Glomerular visceral epithelial cell (primary cell): ENCODE results near the gene MAVS.
"Not testable (repeated sequence)": the region's sequence is repeated elsewhere in the genome, so short reads cannot be mapped to it uniquely, and the experiment has no call there.

ENCODE experiments used
- DNase-seq: peaks from one replicate; pipeline ENCODE4 v3.0.0-alpha.2; 2016; ENCODE audit errors: extremely low spot score

Gene MAVS

DNA sequence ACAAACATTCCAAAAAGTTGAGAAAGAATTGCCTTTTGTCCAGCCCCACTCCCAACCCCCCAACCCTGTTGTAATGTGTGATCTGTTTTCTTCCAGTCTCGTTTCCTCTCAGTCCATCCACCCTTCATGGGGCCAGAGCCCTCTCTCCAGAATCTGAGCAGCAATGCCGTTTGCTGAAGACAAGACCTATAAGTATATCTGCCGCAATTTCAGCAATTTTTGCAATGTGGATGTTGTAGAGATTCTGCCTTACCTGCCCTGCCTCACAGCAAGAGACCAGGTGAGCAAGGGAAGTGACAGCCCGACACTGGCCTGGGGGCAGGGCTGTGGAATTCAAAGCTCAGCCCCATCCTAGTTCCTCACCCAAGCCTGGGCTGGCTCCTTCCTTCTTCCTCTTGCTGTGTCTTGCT, 7.8 kb downstream of the MAVS start:
- no peak for DNase-seq

DNA sequence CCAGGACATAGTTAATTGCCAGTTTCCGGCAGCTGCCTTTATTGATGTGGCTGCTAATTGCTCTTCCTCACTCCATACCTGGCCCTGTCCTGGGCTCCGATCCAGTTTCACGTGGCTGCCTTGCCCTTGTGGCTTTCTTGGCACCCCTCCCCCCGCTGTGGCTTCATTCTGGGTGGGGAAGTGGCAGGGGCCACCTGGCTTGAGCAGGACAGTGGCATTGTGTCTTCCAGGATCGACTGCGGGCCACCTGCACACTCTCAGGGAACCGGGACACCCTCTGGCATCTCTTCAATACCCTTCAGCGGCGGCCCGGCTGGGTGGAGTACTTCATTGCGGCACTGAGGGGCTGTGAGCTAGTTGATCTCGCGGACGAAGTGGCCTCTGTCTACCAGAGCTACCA, 10.8 kb downstream of the MAVS start:
- DNase-seq = no peak

DNA sequence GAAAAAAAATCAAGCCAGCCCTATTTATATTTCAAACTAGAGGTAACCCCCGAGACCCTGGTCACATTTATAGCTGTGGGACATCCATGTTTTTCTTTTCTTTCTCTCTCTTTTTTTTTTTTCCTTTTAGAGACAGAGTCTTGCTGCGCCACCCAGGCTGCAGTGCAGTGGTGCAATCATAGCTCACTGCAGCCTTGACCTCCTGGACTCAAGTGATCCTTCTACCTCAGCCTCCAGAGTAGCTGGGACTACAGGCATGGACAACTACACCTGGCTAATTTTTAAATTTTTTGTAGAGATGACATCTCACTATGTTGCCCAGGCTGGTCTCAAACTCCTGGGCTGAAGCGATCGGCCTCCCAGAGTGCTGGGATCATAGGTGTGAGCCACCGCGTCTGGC, 12.1 kb downstream of the MAVS start:
- no peak for DNase-seq

DNA sequence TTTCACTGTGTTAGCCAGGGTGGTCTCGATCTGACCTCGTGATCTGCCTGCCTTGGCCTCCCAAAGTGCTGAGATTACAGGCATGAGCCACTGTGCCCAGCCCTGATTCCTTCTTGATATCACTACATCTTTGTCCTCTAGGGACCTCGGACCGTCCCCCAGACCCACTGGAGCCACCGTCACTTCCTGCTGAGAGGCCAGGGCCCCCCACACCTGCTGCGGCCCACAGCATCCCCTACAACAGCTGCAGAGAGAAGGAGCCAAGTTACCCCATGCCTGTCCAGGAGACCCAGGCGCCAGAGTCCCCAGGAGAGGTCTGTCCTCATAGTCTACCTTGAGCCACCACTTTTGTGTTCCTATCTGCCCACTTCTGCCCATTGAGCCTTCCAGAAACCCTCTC, 14.6 kb downstream of the MAVS start:
- no peak for DNase-seq

DNA sequence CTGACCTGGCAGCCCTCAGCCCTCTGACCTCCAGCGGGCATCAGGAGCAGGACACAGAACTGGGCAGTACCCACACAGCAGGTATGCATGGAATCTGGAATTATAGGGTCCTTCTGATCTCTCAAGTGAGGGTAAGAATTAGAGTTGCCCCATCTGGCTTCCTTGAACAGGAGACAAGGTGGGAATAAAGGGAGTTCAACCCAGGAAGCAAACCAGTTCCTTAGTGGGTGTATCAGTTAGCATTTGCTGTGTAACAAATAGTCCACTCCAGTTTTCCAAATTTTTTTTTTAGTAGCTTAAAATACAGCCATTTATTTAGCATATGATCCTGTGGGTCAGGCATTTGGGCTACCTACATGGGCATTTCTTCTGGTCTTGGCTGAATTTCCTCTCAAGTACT, 15.7 kb downstream of the MAVS start:
- no peak for DNase-seq

DNA sequence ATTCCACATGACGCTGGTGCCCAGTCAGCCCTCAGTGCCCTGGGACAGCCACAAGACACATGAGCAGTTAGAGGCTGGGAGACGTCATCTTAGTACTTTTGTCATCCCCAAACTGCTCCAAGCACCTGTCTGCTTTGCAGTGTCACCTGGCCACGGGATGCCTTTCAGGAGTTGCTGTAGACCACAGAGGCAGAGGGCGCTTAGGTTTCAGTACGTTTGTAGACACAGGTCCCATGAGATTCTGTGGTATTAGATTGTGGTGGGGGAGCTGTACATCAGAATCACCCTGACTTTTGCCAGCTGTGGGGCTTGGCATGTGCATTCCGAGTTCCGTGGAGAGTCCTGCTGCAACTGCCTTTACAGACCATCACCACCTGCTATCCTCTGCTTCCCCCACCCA, 16.7 kb downstream of the MAVS start:
- no peak for DNase-seq

DNA sequence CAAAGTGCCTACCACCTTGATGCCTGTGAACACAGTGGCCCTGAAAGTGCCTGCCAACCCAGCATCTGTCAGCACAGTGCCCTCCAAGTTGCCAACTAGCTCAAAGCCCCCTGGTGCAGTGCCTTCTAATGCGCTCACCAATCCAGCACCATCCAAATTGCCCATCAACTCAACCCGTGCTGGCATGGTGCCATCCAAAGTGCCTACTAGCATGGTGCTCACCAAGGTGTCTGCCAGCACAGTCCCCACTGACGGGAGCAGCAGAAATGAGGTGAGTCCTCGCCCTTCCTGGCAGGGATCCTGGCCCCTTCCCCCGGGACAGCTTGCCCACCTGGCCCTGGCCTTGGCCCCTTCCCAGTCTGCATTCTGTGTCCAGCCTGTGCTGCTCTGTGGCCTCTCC, 17.9 kb downstream of the MAVS start:
- no peak for DNase-seq

DNA sequence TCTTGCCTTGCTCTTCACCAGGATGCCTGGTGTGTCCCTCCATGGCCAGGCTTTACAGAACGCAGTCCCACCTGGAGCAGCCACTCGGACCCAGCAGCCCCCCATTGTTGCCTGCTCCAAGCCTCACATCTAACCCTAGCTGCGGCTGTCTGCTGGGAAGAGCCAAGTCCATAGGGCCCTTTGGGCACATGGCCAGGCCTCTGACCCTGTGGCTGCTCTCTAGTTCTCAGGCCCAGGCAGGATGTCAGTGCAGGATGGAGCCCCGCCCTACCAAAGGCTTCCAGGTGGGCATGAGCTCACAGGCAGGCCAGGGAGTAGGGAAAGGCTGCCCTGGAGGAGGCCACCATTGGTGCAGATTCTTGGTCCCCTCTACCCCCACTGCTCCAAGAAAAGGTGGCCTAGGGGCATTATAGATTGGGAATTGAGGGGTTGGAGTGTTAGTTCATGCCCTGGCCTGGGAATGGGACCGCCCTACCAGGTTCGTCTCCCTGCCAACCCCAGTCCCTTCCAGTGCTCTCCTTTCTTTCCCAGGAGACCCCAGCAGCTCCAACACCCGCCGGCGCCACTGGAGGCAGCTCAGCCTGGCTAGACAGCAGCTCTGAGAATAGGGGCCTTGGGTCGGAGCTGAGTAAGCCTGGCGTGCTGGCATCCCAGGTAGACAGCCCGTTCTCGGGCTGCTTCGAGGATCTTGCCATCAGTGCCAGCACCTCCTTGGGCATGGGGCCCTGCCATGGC, 18.7 kb downstream of the MAVS start:
- no peak for DNase-seq

DNA sequence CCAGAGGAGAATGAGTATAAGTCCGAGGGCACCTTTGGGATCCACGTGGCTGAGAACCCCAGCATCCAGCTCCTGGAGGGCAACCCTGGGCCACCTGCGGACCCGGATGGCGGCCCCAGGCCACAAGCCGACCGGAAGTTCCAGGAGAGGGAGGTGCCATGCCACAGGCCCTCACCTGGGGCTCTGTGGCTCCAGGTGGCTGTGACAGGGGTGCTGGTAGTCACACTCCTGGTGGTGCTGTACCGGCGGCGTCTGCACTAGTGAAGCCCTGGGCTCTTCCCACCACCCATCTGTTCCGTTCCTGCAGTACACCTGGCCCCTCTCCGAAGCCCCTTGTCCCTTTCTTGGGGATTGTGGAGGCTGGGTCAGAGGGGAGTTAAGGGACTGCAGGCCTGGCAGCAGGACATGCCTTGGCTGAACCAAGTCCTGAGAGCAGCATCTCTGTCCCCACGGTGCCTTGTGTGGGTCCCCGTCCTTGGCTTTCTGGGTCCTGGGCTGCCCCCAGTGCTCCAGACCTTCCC, 19.3 kb downstream of the MAVS start:
- no peak for DNase-seq

DNA sequence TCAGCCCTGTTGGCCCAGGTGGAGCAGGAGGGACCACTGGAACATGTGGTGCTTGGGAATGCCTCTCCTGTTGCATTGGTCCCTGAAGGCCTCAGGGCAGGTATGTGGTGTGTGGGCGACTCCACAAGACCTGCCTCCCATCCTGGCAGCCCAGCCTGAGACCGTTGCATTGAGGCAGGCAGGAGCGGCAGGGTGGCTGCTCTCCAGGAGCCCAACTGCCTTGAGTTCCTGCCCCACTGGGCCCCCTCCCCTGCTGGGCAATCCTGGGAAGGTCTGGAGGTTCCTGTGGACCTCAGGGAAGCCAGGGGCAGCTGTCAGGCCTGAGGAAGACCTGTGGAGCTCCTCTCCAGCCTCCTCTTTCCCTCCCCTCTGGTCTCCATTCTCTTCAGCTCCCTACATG, 19.8 kb downstream of the MAVS start:
- no peak for DNase-seq

DNA sequence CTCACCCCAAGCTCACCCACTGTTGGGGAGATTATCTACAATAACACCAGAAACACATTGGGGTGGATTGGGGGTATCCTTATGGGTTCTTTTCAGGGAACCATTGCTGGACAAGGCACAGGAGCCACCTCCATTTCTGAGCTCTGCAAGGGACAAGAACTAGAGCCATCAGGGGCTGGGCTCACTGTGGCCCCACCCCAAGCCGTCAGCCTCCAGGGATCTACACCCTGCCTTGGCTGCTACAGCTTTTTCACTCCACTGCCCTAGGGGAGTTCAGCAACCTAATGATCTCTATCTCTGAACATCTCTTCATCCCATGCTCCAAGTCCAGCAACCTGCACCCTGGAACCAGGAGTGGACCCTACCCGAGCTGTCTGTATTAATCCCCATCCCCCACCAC, 21.2 kb downstream of the MAVS start:
- no peak for DNase-seq

DNA sequence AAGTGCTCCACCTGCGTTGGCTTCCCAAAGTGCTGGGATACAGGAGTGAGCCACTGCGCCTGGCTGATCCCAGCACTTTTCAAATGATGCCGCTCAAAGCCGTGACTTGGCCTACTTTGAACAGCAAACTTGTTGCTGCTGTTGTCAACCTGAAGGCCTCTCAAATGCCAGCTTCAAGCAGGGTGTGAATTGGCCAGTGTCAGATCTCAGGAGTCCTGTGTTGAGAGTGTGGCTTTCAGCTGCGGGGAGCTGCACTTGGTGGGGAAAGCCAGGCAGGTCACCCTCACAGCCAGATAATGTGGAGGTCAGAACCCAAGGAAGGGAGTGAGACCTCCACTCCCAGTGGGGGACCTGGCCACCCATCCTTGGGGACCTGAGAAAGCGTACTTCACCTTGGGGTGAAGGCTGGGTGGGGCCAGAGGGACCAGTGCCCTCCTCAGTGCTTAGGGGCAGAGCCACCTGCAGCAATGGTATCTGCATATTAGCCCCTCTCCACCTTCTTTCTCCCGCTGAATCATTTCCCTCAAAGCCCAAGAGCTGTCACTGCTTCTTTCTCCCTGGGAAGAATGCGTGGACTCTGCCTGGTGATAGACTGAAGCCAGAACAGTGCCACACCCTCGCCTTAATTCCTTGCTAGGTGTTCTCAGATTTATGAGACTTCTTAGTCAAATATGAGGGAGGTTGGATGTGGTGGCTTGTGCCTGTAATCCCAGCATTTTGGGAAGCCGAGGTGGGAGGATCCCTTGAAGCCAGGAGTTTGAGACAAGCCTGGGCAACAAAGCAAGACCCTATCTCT, 23.4 kb downstream of the MAVS start:
- DNase-seq = no peak

DNA sequence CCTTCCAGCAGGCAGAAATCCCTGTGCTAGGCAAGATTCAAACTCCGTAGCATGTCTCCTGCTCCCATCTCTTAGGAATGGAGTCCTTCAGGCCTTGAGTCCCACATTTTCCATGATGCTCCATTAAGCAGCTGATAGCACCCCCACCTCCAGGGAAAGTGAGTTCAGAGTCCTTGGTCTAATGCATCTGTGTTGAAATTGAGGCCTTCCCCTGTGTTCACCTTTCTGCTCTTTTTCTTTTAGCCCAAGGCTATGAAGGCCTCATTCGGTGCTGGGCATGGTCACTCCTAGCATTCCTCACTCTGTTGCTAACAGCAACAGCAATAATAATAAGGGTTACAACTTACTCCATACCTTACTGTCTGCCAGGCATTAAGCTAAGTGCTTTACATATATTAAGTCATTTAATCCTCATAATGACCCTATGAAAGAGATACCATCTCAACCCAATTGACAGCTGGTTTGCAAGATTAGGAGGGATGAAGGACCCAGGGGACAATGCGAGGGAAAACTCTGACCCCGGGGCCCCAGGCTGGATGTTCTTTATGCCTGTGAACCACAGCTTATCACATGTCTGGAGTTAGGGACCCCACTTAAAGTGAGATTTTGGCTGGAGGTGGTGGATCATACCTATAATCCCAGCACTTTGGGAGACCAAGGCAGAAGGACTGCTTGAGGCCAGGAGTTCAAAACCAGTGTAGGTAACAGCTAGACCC, 25.1 kb downstream of the MAVS start:
- no peak for DNase-seq

DNA sequence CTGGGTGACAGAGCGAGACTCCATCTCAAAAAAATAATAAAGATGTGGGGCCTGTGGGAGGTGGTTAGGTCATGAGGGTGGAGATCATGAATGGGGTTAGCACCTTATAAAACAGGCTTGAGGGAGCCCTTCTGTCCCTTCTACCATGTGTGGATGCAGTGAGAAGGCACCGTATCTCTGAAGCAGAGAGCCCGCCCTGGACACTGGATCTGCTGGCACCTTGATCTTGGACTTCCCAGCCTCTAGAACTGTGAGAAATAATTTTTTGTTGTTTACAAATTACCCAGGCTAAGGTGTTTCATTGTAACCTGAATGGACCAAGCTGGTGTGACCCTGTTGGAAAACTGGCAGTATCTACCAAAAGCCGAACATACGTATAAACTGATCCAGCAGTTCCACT, 26.9 kb downstream of the MAVS start:
- DNase-seq = no peak

DNA sequence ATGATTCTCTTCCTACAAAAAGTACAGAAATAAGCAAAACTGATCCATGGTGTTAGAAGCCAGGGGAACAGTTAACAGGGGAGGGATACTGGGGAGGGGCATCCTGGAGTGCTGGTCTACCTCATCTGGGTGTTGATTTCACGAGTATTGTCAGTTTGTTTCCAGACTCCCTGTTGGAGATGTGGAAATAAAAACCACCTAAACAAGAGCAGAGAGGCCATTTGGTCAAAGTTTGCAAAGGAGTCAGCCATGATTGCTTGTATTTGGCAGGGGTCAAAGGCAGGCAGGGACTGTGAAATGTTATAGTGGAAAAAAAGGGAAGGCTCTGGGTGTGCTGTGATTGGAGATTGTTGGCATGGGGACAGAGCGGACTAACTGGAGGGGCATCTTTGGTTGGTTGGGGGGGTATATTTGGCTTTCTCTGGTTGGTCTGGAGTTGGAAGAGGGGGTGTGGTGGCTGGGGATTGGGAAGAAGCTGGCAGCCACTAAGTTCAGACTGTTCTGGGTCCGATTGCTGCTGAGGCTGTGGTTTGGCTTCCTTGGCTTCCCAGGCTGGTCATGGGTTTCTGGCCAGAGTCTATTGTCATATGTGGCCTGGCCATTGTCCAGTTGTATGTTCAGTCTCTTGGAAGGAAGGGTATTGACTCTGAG, 27.7 kb downstream of the MAVS start:
- DNase-seq = no peak

DNA sequence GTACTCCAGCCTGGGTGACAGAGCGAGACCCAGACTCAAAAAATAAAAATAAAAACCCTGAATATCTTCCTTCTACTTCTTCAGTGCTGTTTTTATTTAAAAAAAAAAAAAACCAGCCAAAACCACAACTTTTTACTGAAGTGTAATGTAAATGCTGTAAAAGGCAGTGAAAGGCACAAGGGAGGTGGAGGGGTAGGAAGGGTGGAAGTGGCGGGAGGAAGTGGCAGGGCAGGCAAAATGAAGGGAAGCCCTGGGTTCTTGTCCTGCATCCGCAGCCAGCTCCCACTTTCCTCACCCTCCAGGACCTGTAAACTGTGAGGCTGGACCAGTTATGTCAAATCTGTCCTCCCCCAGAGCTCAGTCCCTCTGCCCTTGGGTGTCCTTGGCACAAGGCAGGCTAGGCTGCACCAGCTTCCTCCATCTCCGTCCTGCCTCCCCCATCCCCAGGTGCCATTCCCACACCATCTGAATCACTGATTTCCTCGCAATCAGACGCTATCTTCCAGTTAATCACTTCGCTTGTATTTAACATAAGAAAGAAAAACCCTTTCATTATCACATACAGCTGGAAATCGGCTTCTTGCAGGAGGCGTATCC, 28.8 kb downstream of the MAVS start:
- no peak for DNase-seq

DNA sequence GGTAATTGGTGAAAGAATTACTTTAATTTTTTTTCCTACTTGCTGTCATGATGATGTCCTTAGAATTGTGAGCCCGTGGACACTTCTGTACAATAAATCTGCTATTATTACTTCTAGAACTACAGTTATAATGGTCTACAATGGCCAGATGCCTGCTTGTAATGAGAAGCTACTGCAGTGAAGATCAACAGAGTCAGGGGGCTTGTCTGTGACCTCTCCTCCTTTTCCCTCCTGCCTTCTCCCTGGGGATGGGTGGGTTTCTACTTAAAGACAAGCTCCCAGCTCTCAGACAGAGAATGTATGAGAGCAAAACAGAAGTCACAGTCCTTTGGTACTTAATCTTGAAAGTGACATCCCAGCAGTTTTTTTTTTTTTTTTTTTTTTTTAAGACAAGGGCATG, 29.4 kb downstream of the MAVS start:
- DNase-seq = no peak

DNA sequence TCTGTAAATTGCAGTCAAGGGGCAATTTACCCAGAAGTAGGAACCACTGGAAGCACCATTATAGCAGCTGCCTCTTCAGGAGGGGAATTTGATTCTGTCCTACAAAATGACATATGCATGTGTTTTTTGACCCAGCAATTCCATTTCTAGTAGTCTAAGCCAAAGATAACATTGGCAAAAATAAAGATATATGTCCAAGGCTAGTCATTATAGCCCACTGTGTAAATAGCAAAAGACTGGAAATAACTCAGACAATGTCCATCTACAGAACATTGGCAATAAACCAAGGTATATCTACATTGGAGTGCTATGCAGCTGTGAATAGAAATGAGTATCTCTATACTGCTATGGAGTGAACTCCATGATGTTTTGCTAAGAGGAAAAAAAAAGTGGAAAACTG, 30.0 kb downstream of the MAVS start:
- no peak for DNase-seq

DNA sequence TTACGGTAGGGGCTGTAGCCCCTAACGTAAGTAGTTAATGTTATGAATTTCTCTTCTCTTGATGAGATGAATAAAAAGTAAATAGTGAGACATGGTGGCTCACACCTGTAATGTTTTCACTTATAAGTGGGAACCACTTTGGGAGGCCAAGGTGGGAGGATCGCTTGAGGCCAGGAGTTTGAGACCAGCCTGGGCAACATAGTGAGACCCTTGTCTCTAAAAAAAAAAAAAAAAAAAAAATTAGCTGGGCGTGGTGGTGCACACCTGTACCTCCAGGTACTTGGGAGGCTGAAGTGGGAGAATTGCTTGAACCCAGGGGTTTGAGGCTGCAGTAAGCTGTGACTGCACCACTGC, 32.3 kb downstream of the MAVS start:
- DNase-seq = not testable (repeated sequence)

DNA sequence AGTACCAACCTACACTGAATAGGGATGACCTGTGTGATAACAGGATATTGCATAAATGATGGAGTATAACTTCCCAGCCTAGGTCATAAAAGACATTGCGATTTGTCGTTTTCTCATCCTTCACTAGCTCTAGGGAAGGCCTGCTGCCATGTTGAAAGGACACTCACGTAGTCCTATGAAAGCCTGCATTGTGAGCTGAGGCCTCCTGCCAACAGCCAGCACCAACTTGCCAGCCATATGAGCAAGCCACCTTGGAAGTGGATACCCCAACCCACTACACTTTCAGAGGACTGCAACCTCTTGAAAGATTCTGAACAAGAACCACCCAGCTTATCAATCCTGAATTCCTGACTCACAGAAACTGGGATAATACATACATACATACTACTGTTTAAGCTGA, 39.1 kb downstream of the MAVS start:
- DNase-seq = no peak

DNA sequence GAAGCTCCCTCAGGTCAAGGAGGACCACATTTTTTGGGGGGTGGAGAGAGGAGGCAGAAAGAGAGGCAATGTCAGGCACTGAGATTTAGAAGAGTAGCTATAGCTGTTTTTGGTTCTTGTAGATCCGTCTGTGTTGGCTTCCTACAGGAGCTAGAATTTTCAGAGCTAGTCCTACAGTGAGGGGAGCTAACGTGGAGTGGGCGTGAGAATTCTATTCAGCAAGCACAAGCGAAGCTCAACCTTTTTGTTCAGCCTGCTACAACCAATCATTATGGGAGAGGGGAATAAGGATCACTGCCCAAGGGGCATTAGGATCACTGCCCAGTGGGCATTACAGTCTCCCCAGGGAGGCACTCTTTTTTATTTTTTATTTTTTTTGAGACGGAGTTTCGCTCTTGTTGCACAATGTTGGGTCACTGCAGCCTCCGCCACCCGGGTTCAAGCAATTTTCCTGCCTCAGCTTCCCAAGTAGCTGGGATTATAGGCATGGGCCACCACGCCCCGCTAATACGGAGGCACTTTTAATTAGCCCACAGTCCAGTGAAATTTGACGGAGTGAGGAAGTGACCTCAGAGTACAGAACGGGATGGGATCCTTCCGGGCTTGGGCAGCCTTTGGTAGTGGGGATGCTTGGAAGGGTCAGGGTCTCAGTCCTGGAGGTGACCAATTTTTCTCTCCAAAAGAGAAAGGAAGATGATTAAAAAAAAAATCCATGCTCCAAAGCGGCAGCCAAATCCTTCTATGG, 41.4 kb downstream of the MAVS start:
- no peak for DNase-seq
